ENCODE data around the gene TMEM255B. TPM values are rescaled to one million over a fixed set of nuclear protein-coding genes. Genes with fewer than 3 reads are reported as not detected.

Gene TMEM255B
- total RNA-seq, 4 donors from 2014 or later: 1.8 to 17.3 (median 3.5) TPM; not detected in 1

DNA sequence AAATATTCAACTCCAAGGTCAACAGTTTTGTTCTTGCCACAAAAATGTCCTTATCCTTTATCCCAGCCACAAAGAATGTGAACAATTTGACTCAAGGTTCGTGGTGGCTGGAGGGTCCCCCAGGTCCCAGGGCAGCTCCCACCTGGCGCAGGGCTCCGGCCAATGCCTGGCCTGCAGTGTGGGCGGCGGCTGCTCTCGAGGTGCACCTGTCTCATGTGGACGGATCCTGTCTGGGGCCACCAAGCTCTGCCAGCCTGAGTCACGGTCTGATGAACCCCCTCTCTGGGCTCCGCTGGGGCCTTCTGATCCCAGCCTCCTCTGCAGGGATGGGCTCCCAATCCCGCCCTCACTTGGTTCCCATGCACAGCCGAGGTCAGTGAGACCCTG lies 55.4 kb downstream of the TMEM255B start:
- Histone ChIP-seq H3K4me3 (no peak overlapping the region), H3K36me3 (no peaks in the 10 kb centered on the region), H3K4me1 (peaks cover 0 to 19% (median 0%) of the 10 kb centered on the region in 4 donors), H3K9me3 (peaks cover 0 to 4% (median 0%) of the 10 kb centered on the region in 4 donors), H3K27ac (no peak overlapping the region), H3K27me3 (no peaks in the 10 kb centered on the region)
- no peak for DNase-seq
- no peak for TF ChIP-seq POLR2A (IDR thresholded peaks at IDR 0.05)
- TF ChIP-seq, protein P1, sequence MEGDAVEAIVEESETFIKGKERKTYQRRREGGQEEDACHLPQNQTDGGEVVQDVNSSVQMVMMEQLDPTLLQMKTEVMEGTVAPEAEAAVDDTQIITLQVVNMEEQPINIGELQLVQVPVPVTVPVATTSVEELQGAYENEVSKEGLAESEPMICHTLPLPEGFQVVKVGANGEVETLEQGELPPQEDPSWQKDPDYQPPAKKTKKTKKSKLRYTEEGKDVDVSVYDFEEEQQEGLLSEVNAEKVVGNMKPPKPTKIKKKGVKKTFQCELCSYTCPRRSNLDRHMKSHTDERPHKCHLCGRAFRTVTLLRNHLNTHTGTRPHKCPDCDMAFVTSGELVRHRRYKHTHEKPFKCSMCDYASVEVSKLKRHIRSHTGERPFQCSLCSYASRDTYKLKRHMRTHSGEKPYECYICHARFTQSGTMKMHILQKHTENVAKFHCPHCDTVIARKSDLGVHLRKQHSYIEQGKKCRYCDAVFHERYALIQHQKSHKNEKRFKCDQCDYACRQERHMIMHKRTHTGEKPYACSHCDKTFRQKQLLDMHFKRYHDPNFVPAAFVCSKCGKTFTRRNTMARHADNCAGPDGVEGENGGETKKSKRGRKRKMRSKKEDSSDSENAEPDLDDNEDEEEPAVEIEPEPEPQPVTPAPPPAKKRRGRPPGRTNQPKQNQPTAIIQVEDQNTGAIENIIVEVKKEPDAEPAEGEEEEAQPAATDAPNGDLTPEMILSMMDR (IDR thresholded peaks at IDR 0.05): no peak

DNA sequence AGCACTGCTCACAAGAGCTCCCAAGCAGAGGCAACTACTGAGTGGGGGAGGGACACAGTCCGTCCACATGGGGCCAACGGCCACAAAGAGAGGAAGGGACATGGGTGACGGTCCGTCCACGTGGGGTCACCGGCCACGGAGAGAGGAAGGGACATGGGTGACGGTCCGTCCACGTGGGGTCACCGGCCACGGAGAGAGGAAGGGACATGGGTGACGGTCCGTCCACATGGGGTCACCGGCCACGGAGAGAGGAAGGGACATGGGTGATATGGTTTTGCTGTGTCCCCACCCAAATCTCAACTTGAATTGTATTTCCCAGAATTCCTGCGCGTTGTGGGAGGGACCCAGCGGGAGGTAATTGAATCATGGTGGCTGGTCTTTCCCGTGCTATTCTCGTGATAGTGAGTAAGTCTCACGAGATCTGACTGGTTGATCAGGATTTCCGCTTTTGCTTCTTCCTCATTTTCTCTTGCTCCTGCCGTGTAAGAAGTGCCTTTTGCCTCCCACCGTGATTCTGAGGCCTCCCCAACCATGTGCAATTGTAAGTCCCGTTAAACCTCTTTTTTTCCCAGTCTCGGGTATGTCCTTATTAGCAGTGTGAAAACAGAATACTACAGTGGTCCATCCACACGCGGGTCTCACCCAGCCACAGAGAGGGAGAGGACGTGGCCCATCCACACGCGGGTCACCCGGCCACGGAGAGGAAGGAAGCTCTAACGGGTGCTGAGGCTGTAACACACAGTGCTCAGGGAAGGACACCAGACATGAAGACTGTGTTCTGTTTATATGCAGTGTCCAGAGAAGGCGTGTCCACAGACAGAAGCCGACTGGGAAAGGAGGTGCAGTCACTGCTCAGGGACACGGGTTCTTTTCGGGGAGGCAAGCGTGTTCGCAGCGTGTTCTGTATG lies 56.4 kb downstream of the TMEM255B start:
- TF ChIP-seq POLR2A (IDR thresholded peaks at IDR 0.05): no peak
- TF ChIP-seq, protein P1 (IDR thresholded peaks at IDR 0.05): no peak
- Histone ChIP-seq H3K27ac (peak overlapping the region in 1 of 4 donors; percentile 62), H3K27me3 (no peaks in the 10 kb centered on the region), H3K4me1 (peaks cover 0 to 23% (median 0%) of the 10 kb centered on the region in 4 donors), H3K9me3 (no peaks in the 10 kb centered on the region), H3K4me3 (peak overlapping the region; percentile 21 to 48 (median 38)), H3K36me3 (peaks cover 0 to 8% (median 0%) of the 10 kb centered on the region in 3 donors)
- no peak for DNase-seq

DNA sequence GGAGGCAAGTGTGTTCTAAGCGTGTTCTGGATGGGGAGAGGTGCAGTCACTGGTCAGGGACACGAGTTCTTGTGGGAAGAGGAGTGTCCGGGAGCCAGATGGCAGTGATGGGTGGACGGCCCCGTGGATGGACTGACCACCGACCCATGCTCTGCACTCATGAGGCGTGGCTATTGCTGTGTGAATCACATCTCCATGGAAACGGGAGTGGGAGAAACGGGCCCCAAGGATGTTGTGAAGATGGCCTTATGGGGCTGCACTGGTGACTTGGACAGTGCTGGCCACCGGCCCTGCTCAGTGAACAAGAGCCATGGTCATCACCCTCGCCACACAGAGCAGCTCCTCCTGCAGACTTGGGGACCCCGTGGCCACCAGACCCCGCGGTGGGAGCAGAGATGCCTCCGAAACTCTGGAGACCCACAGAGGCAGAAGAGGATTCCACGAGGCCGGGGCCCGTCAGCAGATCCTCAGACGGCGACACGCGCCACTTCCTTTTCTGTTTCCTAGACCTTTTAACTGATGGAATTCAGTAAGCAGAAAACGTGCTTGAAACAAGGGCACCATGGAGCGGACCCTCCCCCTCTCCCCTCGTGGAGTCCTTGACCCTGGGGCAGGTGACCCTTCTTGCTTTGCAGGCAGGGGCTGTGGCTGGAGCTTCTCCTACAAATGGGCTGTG lies 57.4 kb downstream of the TMEM255B start:
- H3K27me3 ChIP-seq: no peaks in the 10 kb centered on the region
- peaks cover 0 to 11% (median 0%) of the 10 kb centered on the region in 3 donors for H3K36me3 ChIP-seq
- H3K9me3 ChIP-seq: no peaks in the 10 kb centered on the region
- TF ChIP-seq, protein P1 (IDR thresholded peaks at IDR 0.05): no peak
- no peak for TF ChIP-seq POLR2A (IDR thresholded peaks at IDR 0.05)
- H3K4me3 ChIP-seq: peak overlapping the region in 2 of 4 donors; percentile 21 to 43
- H3K27ac ChIP-seq: no peak overlapping the region
- peaks cover 0 to 31% (median 0%) of the 10 kb centered on the region in 4 donors for H3K4me1 ChIP-seq
- no peak for DNase-seq

DNA sequence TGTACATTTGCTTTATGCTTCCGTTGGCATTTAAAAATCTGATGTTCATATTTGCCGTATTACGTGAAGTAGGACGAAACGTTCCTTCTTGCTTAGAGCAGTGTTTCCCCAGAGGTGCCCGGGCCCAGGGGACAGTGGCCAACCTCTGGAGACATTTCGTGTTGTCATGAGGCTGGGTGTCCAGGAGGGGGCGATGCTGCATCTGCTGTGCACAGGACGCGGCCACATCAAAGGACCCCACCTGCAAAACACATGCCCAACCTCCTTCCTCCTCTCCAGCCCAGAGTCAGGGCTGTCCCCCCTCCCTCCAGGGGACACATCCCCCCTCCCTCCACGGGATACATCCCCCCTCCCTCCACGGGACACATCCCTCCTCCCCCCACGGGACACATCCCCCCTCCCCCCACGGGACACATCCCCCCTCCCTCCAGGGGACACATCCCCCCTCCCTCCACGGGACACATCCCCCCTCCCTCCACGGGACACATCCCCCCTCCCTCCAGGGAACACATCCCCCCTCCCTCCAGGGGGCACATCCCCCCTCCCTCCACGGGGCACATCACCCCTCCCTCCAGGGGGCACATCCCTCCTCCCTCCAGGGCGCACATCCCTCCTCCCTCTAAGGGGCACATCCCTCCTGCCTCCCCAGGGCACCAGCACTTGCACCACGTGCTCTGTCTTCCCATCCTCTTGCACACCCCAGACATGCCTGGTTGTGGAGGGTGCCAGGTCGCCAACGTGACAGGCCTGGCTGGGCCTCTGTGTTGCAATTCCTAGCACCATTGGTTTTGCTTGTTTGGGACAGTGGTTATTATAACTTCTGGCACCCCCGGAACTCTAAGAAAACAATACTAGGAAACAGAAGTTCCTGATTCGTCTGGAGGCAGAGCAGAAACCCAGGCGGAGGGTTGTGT lies 58.2 kb downstream of the TMEM255B start:
- Histone ChIP-seq H3K9me3 (no peaks in the 10 kb centered on the region), H3K4me3 (no peak overlapping the region), H3K27ac (peak overlapping the region in 1 of 4 donors; percentile 18), H3K36me3 (peaks cover 0 to 19% (median 0%) of the 10 kb centered on the region in 3 donors), H3K4me1 (peaks cover 0 to 38% (median 0%) of the 10 kb centered on the region in 4 donors), H3K27me3 (no peaks in the 10 kb centered on the region)
- no peak for TF ChIP-seq POLR2A (IDR thresholded peaks at IDR 0.05)
- TF ChIP-seq, protein P1 (IDR thresholded peaks at IDR 0.05): peak; percentile 70 to 93 (median 87)
- DNase-seq: peak; percentile 85 to 96 (median 93)

All from Peyer's patch (tissue), 4 donors.